ENCODE measurements around the gene SMARCA2.

- TF ChIP-seq, protein P1, sequence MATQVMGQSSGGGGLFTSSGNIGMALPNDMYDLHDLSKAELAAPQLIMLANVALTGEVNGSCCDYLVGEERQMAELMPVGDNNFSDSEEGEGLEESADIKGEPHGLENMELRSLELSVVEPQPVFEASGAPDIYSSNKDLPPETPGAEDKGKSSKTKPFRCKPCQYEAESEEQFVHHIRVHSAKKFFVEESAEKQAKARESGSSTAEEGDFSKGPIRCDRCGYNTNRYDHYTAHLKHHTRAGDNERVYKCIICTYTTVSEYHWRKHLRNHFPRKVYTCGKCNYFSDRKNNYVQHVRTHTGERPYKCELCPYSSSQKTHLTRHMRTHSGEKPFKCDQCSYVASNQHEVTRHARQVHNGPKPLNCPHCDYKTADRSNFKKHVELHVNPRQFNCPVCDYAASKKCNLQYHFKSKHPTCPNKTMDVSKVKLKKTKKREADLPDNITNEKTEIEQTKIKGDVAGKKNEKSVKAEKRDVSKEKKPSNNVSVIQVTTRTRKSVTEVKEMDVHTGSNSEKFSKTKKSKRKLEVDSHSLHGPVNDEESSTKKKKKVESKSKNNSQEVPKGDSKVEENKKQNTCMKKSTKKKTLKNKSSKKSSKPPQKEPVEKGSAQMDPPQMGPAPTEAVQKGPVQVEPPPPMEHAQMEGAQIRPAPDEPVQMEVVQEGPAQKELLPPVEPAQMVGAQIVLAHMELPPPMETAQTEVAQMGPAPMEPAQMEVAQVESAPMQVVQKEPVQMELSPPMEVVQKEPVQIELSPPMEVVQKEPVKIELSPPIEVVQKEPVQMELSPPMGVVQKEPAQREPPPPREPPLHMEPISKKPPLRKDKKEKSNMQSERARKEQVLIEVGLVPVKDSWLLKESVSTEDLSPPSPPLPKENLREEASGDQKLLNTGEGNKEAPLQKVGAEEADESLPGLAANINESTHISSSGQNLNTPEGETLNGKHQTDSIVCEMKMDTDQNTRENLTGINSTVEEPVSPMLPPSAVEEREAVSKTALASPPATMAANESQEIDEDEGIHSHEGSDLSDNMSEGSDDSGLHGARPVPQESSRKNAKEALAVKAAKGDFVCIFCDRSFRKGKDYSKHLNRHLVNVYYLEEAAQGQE (IDR thresholded peaks at IDR 0.05), result no peak
- TF ChIP-seq HNF4A (conservative IDR thresholded peaks at IDR 0.05), result no peak
- TF ChIP-seq CTCF (IDR thresholded peaks at IDR 0.05; ENCODE audit: low read depth, low read length, missing input control), result no peak
- no peak for TF ChIP-seq JUND (IDR thresholded peaks at IDR 0.05)
- TF ChIP-seq, protein P2, sequence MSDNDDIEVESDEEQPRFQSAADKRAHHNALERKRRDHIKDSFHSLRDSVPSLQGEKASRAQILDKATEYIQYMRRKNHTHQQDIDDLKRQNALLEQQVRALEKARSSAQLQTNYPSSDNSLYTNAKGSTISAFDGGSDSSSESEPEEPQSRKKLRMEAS (IDR thresholded peaks at IDR 0.05), result no peak
- TF ChIP-seq TAF1 (conservative IDR thresholded peaks at IDR 0.05), result no peak
- TF ChIP-seq RAD21 (IDR thresholded peaks at IDR 0.05), result no peak
- TF ChIP-seq ATF3 (IDR thresholded peaks at IDR 0.05), result no peak
Observed at GRCh38 chr9:1997646-1998045, 17.5 kb upstream of the SMARCA2 start.

All from liver (tissue), 3 donors.